Ishikawa (cell line): Measurements from ENCODE around the gene CCDC88C.

Source experiments
- CEBPB ChIP-seq: IDR thresholded peaks from 2 replicates; pipeline ENCODE4 v1.6.1; 2012
- CREB1 ChIP-seq: IDR thresholded peaks from 2 replicates; pipeline ENCODE4 v1.6.1; 2012; ENCODE audit warnings: low read depth
- EGR1 ChIP-seq: IDR thresholded peaks from 2 replicates; pipeline ENCODE4 v1.6.1; 2012
- EP300 ChIP-seq: IDR thresholded peaks from 2 replicates; pipeline ENCODE4 v1.6.1; 2012; ENCODE audit warnings: borderline replicate concordance
- FOXM1 ChIP-seq: IDR thresholded peaks from 2 replicates; pipeline ENCODE4 v1.6.1; 2012; ENCODE audit warnings: low read depth, borderline replicate concordance
- MAX ChIP-seq: IDR thresholded peaks from 2 replicates; pipeline ENCODE4 v1.6.1; 2012
- NFIC ChIP-seq: IDR thresholded peaks from 2 replicates; pipeline ENCODE4 v1.6.1; 2012
- RAD21 ChIP-seq: IDR thresholded peaks from 2 replicates; pipeline ENCODE4 v1.6.1; 2012; ENCODE audit warnings: low read depth
- REST ChIP-seq: IDR thresholded peaks from 2 replicates; pipeline ENCODE4 v1.6.1; 2012; ENCODE audit warnings: low read depth, mild to moderate bottlenecking
- TAF1 ChIP-seq: IDR thresholded peaks from 2 replicates; pipeline ENCODE4 v1.6.1; 2012; ENCODE audit warnings: low read depth, mild to moderate bottlenecking
- TCF12 ChIP-seq: IDR thresholded peaks from 2 replicates; pipeline ENCODE4 v1.6.1; 2012; ENCODE audit warnings: low read depth
- TEAD4 ChIP-seq: IDR thresholded peaks from 2 replicates; pipeline ENCODE4 v1.6.1; 2012
- USF1 ChIP-seq: IDR thresholded peaks from 2 replicates; pipeline ENCODE4 v1.6.1; 2012
- YY1 ChIP-seq: IDR thresholded peaks from 2 replicates; pipeline ENCODE4 v1.6.1; 2012; ENCODE audit warnings: low read depth
- ZBTB7A ChIP-seq: IDR thresholded peaks from 2 replicates; pipeline ENCODE4 v1.6.1; 2012; ENCODE audit warnings: low read depth

Gene CCDC88C

GRCh38 chr14:91368776-91369416, 48.7 kb downstream of the CCDC88C start:
- TF ChIP-seq YY1: no peak
- TF ChIP-seq TCF12: no peak
- TF ChIP-seq CEBPB: no peak
- no peak for TF ChIP-seq USF1
- no peak for TF ChIP-seq CREB1
- TF ChIP-seq REST: no peak
- TF ChIP-seq EP300: no peak
- TF ChIP-seq TEAD4: no peak
- TF ChIP-seq MAX: no peak
- TF ChIP-seq NFIC: no peak
- no peak for TF ChIP-seq EGR1
- TF ChIP-seq ZBTB7A: no peak
- no peak for TF ChIP-seq TAF1
- TF ChIP-seq FOXM1: no peak
- TF ChIP-seq RAD21: no peak

- TF ChIP-seq TAF1: no peak
- no peak for TF ChIP-seq ZBTB7A
- TF ChIP-seq FOXM1: no peak
- no peak for TF ChIP-seq RAD21
- TF ChIP-seq CEBPB: no peak
- TF ChIP-seq USF1: no peak
- no peak for TF ChIP-seq MAX
- no peak for TF ChIP-seq EP300
- no peak for TF ChIP-seq REST
- no peak for TF ChIP-seq NFIC
- TF ChIP-seq CREB1: no peak
- TF ChIP-seq TEAD4: no peak
- TF ChIP-seq EGR1: no peak
- no peak for TF ChIP-seq TCF12
- TF ChIP-seq YY1: no peak
Observed at GRCh38 chr14:91367173-91368171, 50.1 kb downstream of the CCDC88C start.

GRCh38 chr14:91366749-91367148, 50.9 kb downstream of the CCDC88C start:
- TF ChIP-seq MAX (no peak), USF1 (no peak), EGR1 (no peak), CEBPB (no peak), EP300 (no peak), REST (no peak), YY1 (no peak), RAD21 (no peak), NFIC (no peak), CREB1 (no peak)
